Right lobe of liver (tissue), 6 donors: Measurements from ENCODE around the gene ARHGAP19. TPM values are rescaled to one million over a fixed set of nuclear protein-coding genes. Genes with fewer than 3 reads are reported as not detected.

ENCODE experiments used
- ATAC-seq, 4 donors: fragments of 200-7000 bp; cut with Tn5 transposase; one replicate each; pipeline ENCODE4 v1.9.1; 2020; ENCODE audit warnings: mild to moderate bottlenecking in 4 of 4, moderate library complexity in 4 of 4
- DNase-seq, 3 donors: peaks; one replicate each; pipeline ENCODE4 v3.0.0-alpha.2; 2020
- H3K27ac ChIP-seq, 3 donors: fragments of 200-600 bp; one replicate each; pipeline ENCODE4 v1.8.0; 2022
- H3K27me3 ChIP-seq, 2 donors: fragments of 200-600 bp; one replicate each; pipeline ENCODE4 v1.8.0; 2022
- H3K36me3 ChIP-seq, 4 donors: fragments of 200-600 bp; sonication (generic) in 1 of 4; one replicate each; pipeline versions ENCODE4 v1.5.1 to v1.8.0; 2017 to 2022; ENCODE audit warnings: control low read depth in 1 of 4
- H3K4me1 ChIP-seq, 4 donors: fragments of 200-600 bp; sonication (generic) in 1 of 4; one replicate each; pipeline versions ENCODE4 v1.5.1 to v1.8.0; 2017 to 2022; ENCODE audit warnings: control low read depth in 1 of 4
- H3K4me3 ChIP-seq, 3 donors: fragments of 200-600 bp; one replicate each; pipeline ENCODE4 v1.8.0; 2022
- H3K9me3 ChIP-seq, 4 donors: fragments of 200-600 bp; sonication (generic) in 1 of 4; one replicate each; pipeline versions ENCODE4 v1.5.1 to v1.8.0; 2017 to 2022; ENCODE audit warnings: control low read depth in 1 of 4
- CTCF ChIP-seq, 4 donors: fragments of 200-600 bp in 3 of 4; fragments of 450-650 bp in 1 of 4; IDR thresholded peaks; one replicate each; pipeline versions ENCODE4 v1.5.1 to v1.8.0; 2016 to 2022; ENCODE audit warnings: antibody characterized with exemption in 4 of 4, mild to moderate bottlenecking in 2 of 4
- POLR2A ChIP-seq: fragments of 450-650 bp; IDR thresholded peaks from one replicate; pipeline ENCODE4 v1.6.1; 2017; ENCODE audit warnings: antibody characterized with exemption, mild to moderate bottlenecking
- WGBS: methylation state at CpG from one replicate; pipeline ENCODE4 v1.1.6; 2018; ENCODE audit warnings: low coverage, low lambda C conversion rate; ENCODE audit not compliant: insufficient coverage; ENCODE audit errors: missing lambda C conversion rate; 5-methylcytosine and 5-hydroxymethylcytosine counted together
- intact Hi-C, 2 donors: fragments of 100-400 bp; cut with DNase I; formaldehyde crosslinking; loops; one replicate each; pipeline versions ENCODE4 v1.11.2 to v1.14.1; 2022
- total RNA-seq, 6 experiments: library from RNA; depleted of rRNA in 2 of 6; stranded (reverse); fragments of >200 nt in 2 of 6; fragmentation: NEBNext Ultra II Directional in 3 of 6; extraction: Animal tissue kit (Norgen Biotek cat#: 25700) in 3 of 6; gene quantifications; one replicate each; pipeline versions ENCODE4 v1.1.0 to v1.2.4, GENCODE V29; 2016 to 2023
- donor health status: DM: no; HTN: yes; CAD: no.
- donor health status: DM: no; HTN: no; CAD: no.
- donor health status: DM: no; HTN: no; CAD: no.
- donor health status: DM: no; HTN: yes; CAD: no.
- donor health status: DM: no; HTN: yes; CAD: no.

The ARHGAP19 gene
- total RNA-seq, 6 experiments from 2014 or later: 2.3 to 5.5 (median 3.4) TPM

- Histone ChIP-seq H3K9me3 (no peaks in the 10 kb centered on the region), H3K36me3 (no peaks in the 10 kb centered on the region), H3K27ac (no peak overlapping the region), H3K27me3 (no peaks in the 10 kb centered on the region), H3K4me1 (no peaks in the 10 kb centered on the region), H3K4me3 (no peak overlapping the region)
- 44% methylated on average over 3 of the region's 3 CpGs for WGBS
- TF ChIP-seq POLR2A (no peak), CTCF (IDR thresholded peaks at IDR 0.05) (no peak)
- DNase-seq (no peak), ATAC-seq (no peak)
- intact Hi-C loops: no loop called here
Observed at GRCh38 chr10:97217299-97217698, 75.1 kb downstream of the ARHGAP19 start.

GRCh38 chr10:97215619-97216260 lies 76.7 kb downstream of the ARHGAP19 start:
- DNase-seq (no peak), ATAC-seq (peak in 1 of 4 donors; percentile 28)
- H3K4me3 ChIP-seq: no peak overlapping the region
- 78% methylated on average over 6 of the region's 15 CpGs for WGBS
- H3K9me3 ChIP-seq: no peaks in the 10 kb centered on the region
- no peak overlapping the region for H3K27ac ChIP-seq
- no peaks in the 10 kb centered on the region for H3K36me3 ChIP-seq
- no peak for TF ChIP-seq CTCF (IDR thresholded peaks at IDR 0.05)
- TF ChIP-seq POLR2A: no peak
- no peaks in the 10 kb centered on the region for H3K4me1 ChIP-seq
- intact Hi-C loops: no loop called here
- no peaks in the 10 kb centered on the region for H3K27me3 ChIP-seq

- ATAC-seq: no peak
- Histone ChIP-seq H3K4me1 (no peaks in the 10 kb centered on the region), H3K9me3 (no peaks in the 10 kb centered on the region), H3K27ac (no peak overlapping the region), H3K4me3 (no peak overlapping the region), H3K36me3 (no peaks in the 10 kb centered on the region), H3K27me3 (no peaks in the 10 kb centered on the region)
- DNase-seq: no peak
- TF ChIP-seq POLR2A (no peak), CTCF (IDR thresholded peaks at IDR 0.05) (no peak)
- 37% methylated on average over 9 of the region's 9 CpGs for WGBS
- intact Hi-C loops: no loop called here
Observed at GRCh38 chr10:97213431-97213830, 79.0 kb downstream of the ARHGAP19 start.

GRCh38 chr10:97211229-97211628 lies 81.2 kb downstream of the ARHGAP19 start:
- H3K27ac ChIP-seq: no peak overlapping the region
- DNase-seq (no peak), ATAC-seq (no peak)
- H3K9me3 ChIP-seq: no peaks in the 10 kb centered on the region
- intact Hi-C loops: no loop called here
- no peaks in the 10 kb centered on the region for H3K27me3 ChIP-seq
- no peaks in the 10 kb centered on the region for H3K4me1 ChIP-seq
- H3K4me3 ChIP-seq: no peak overlapping the region
- H3K36me3 ChIP-seq: no peaks in the 10 kb centered on the region
- TF ChIP-seq POLR2A (no peak), CTCF (IDR thresholded peaks at IDR 0.05) (no peak)
- 72% methylated on average over 7 of the region's 9 CpGs for WGBS
